ENCODE measurements around the gene TIMP1.

- TF ChIP-seq CTCF (IDR thresholded peaks at IDR 0.05) (no peak), EZH2 (IDR thresholded peaks at IDR 0.05; ENCODE audit: borderline replicate concordance, insufficient read depth, low read depth, low read length, poor library complexity, severe bottlenecking) (no peak)
These were observed 11.4 kb upstream of the TIMP1 start for GRCh38 chrX:47570794-47571193.
